ENCODE measurements around the gene KIF3A.
A peak's percentile ranks its signal among the peaks of the same experiment; 100 is the strongest.

The KIF3A gene

DNA sequence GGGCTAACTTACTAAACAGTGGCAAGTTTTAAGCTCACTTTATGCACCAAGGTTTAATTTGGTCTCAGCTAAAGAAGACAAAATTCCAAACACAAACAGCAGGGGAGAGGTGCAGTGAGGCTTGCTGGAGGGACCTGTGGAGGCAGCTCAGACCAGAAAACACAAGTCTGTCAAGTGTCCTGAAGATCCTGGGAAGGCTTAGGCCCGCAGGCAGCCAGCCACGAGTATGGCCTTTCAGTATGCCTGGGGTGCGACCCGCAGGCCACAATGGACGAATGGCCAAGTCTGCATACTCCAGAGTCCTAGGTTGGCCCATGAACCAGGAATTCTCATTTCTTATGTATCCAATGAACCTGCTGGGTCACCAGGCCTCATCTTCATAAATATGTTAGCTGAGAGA is 19.2 kb upstream of the KIF3A start:
- Histone ChIP-seq H4K20me1 (ENCODE audit: insufficient read depth) (no peaks in the 10 kb centered on the region), H3K4me2 (no peak overlapping the region), H2AFZ (ENCODE audit: low read depth) (no peak overlapping the region)

DNA sequence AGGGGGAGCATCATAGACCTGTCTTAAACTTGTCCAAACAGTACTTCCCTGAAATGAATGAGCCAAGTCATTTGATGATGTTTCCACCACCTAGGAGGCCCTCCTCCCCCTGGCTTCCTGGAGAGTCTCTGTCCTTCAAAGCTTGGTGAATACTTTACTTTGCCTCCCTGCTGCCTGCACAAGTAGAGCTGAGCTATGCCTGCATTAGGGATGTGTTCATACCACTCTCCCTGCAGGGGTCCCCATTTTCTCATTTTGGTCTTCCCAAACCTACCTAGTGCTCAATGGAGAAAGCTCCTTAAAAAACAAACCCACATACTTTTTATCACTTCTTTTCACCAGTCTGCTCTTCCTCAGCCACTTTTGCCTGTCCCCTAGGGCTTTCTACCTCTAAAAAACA is 17.6 kb upstream of the KIF3A start:
- H3K4me1 ChIP-seq (ENCODE audit: low read depth, poor library complexity, severe bottlenecking), result peaks cover 59% of the 10 kb centered on the region
- TF ChIP-seq, protein P1, sequence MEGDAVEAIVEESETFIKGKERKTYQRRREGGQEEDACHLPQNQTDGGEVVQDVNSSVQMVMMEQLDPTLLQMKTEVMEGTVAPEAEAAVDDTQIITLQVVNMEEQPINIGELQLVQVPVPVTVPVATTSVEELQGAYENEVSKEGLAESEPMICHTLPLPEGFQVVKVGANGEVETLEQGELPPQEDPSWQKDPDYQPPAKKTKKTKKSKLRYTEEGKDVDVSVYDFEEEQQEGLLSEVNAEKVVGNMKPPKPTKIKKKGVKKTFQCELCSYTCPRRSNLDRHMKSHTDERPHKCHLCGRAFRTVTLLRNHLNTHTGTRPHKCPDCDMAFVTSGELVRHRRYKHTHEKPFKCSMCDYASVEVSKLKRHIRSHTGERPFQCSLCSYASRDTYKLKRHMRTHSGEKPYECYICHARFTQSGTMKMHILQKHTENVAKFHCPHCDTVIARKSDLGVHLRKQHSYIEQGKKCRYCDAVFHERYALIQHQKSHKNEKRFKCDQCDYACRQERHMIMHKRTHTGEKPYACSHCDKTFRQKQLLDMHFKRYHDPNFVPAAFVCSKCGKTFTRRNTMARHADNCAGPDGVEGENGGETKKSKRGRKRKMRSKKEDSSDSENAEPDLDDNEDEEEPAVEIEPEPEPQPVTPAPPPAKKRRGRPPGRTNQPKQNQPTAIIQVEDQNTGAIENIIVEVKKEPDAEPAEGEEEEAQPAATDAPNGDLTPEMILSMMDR (conservative IDR thresholded peaks at IDR 0.05; ENCODE audit: low read depth, low read length), result no peak
- no peaks in the 10 kb centered on the region for H4K20me1 ChIP-seq (ENCODE audit: insufficient read depth)

More for the DNA sequence above, 19.2 kb upstream of the KIF3A start:
- H3K36me3 ChIP-seq (ENCODE audit: insufficient read depth), result no peaks in the 10 kb centered on the region
- H3K79me2 ChIP-seq (ENCODE audit: insufficient read depth, low read depth), result no peaks in the 10 kb centered on the region
- no peaks in the 10 kb centered on the region for H3K27me3 ChIP-seq (ENCODE audit: insufficient read depth, low read depth)
- TF ChIP-seq, protein P1 (conservative IDR thresholded peaks at IDR 0.05; ENCODE audit: low read depth, low read length), result no peak
- peaks cover 44% of the 10 kb centered on the region for H3K4me1 ChIP-seq (ENCODE audit: low read depth, poor library complexity, severe bottlenecking)
- no peak overlapping the region for H3K4me3 ChIP-seq (IDR thresholded peaks at IDR 0.05; ENCODE audit: insufficient read depth, low read depth, low read length)
- no peak overlapping the region for H3K27ac ChIP-seq
- no peak overlapping the region for H3K9ac ChIP-seq

DNA sequence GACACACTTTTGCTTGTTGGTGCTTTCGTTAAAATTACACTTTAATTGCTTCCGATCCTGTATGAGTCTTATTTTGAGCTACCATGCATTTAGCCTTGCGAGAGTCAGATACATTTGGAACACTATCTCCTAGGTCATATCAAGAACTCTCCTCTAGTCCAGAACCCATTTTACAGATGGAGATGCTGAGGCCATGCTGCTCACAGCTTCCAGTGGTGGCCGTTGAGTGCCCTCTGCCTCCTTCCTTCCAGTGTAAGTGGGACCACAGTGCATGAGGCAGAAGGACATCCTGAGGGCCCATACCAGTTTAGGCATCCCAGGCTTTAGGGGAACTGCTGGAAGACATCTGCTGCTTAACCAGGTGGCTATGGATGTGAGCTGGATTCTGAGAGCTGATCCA is 16.8 kb upstream of the KIF3A start:
- no peaks in the 10 kb centered on the region for H4K20me1 ChIP-seq (ENCODE audit: insufficient read depth)
- H2AFZ ChIP-seq (ENCODE audit: low read depth), result no peak overlapping the region
- no peaks in the 10 kb centered on the region for H3K27me3 ChIP-seq (ENCODE audit: insufficient read depth, low read depth)
- peak overlapping the region; percentile 97 for H3K4me2 ChIP-seq
- H3K79me2 ChIP-seq (ENCODE audit: insufficient read depth, low read depth), result no peaks in the 10 kb centered on the region
- peak overlapping the region; percentile 89 for H3K27ac ChIP-seq
- peak overlapping the region; percentile 16; the same call in 1 of the 2 replicates for H3K9ac ChIP-seq
- TF ChIP-seq, protein P1 (conservative IDR thresholded peaks at IDR 0.05; ENCODE audit: low read depth, low read length), result no peak
- H3K4me1 ChIP-seq (ENCODE audit: low read depth, poor library complexity, severe bottlenecking), result peaks cover 67% of the 10 kb centered on the region
- H3K36me3 ChIP-seq (ENCODE audit: insufficient read depth), result no peaks in the 10 kb centered on the region
- no peak overlapping the region for H3K4me3 ChIP-seq (IDR thresholded peaks at IDR 0.05; ENCODE audit: insufficient read depth, low read depth, low read length)

More for the DNA sequence above, 17.6 kb upstream of the KIF3A start:
- Histone ChIP-seq H3K27me3 (ENCODE audit: insufficient read depth, low read depth) (no peaks in the 10 kb centered on the region), H3K27ac (peak overlapping the region; percentile 89; the same call in 1 of the 2 replicates), H3K4me3 (IDR thresholded peaks at IDR 0.05; ENCODE audit: insufficient read depth, low read depth, low read length) (no peak overlapping the region), H3K36me3 (ENCODE audit: insufficient read depth) (no peaks in the 10 kb centered on the region), H2AFZ (ENCODE audit: low read depth) (no peak overlapping the region), H3K9ac (no peak overlapping the region; the same call in 1 of the 2 replicates), H3K79me2 (ENCODE audit: insufficient read depth, low read depth) (no peaks in the 10 kb centered on the region), H3K4me2 (peak overlapping the region; percentile 97)

DNA sequence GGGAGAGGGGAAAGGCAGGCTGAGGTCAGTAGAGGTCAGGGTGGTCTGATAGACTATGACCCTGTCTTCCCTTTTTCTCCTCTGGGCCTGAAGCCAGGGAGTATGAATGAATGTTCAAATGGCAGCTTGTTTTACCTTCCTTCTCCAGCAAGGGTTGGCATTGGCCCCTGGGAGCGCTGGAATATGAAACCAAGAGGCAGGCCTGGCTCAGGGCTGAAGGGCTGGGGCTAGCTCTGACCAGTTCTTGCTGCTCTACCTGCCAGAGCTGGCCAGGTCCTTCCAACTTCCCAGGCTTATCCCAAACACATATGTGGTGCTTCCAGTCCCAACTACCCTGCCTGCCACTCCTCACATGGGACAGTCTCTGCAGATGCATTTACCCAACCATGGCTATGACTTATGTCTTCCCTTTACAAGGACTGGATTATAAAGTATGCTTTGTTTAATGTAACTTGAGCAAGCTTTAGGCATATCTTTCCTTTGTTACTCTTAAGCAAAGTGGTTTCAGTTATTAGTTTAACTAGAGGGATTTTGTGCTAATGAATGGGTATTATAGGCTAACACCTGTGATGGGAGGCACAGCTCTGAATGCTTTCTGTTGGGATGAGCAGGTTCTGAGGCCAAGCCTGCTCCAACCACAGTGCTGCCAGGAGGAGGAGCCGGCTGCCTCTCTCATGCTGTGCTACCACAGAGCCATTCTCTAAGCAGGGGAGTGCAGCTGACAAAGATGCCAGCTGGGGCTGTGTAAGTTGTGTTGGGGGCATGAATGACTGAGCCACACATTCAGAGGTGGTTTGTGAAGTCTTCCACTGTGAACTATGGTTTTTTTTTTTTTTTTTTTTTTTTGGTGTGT is 16.0 kb upstream of the KIF3A start:
- no peaks in the 10 kb centered on the region for H3K27me3 ChIP-seq (ENCODE audit: insufficient read depth, low read depth)
- H2AFZ ChIP-seq (ENCODE audit: low read depth), result no peak overlapping the region
- H3K4me1 ChIP-seq (ENCODE audit: low read depth, poor library complexity, severe bottlenecking), result peaks cover 75% of the 10 kb centered on the region
- peak overlapping the region; percentile 51 for H3K9ac ChIP-seq
- H3K27ac ChIP-seq, result peak overlapping the region; percentile 89
- TF ChIP-seq, protein P1 (conservative IDR thresholded peaks at IDR 0.05; ENCODE audit: low read depth, low read length), result no peak
- no peaks in the 10 kb centered on the region for H4K20me1 ChIP-seq (ENCODE audit: insufficient read depth)
- H3K4me3 ChIP-seq (IDR thresholded peaks at IDR 0.05; ENCODE audit: insufficient read depth, low read depth, low read length), result no peak overlapping the region
- peaks cover 3% of the 10 kb centered on the region; the same call in 1 of the 2 replicates for H3K79me2 ChIP-seq (ENCODE audit: insufficient read depth, low read depth)
- peak overlapping the region; percentile 97 for H3K4me2 ChIP-seq
- no peaks in the 10 kb centered on the region for H3K36me3 ChIP-seq (ENCODE audit: insufficient read depth)
